Kidney epithelial cell (primary cell): ENCODE data around the gene SOS1. TPM values are rescaled to one million over a fixed set of nuclear protein-coding genes. Genes with fewer than 3 reads are reported as not detected.

ENCODE experiments used
- DNase-seq: peaks from one replicate; pipeline ENCODE4 v3.0.0-alpha.2; 2010; ENCODE audit warnings: low read depth
- H3K27me3 ChIP-seq: 2 replicates; pipeline ENCODE4 v1.6.0; 2011; ENCODE audit warnings: low read length; ENCODE audit not compliant: control insufficient read depth, insufficient read depth
- H3K36me3 ChIP-seq: 2 replicates; pipeline ENCODE4 v1.5.1; 2011; ENCODE audit warnings: low read length; ENCODE audit not compliant: control insufficient read depth, insufficient read depth
- H3K4me3 ChIP-seq: 2 replicates; pipeline ENCODE4 v1.5.1; 2011; ENCODE audit warnings: low read depth, mild to moderate bottlenecking, control low read depth, low read length
- total RNA-seq: library from RNA; depleted of rRNA; stranded (reverse); fragments of >200 nt; gene quantifications from 2 replicates; pipeline ENCODE4 v1.2.3, GENCODE V29; 2015
- TF ChIP-seq, protein P1 (sequence below): IDR thresholded peaks from 2 replicates; pipeline ENCODE4 v1.5.1; 2011; ENCODE audit warnings: mild to moderate bottlenecking, moderate library complexity, low read length, control low read depth, inconsistent platforms; ENCODE audit not compliant: insufficient read depth, poor library complexity, severe bottlenecking

The SOS1 gene
- total RNA-seq, 1 donor from 2014 or later, result 18.7 TPM

GRCh38 chr2:39093218-39093898 lies 27.5 kb downstream of the SOS1 start:
- no peak overlapping the region for H3K4me3 ChIP-seq
- H3K36me3 ChIP-seq, result no peaks in the 10 kb centered on the region
- no peak for DNase-seq
- TF ChIP-seq, protein P1, sequence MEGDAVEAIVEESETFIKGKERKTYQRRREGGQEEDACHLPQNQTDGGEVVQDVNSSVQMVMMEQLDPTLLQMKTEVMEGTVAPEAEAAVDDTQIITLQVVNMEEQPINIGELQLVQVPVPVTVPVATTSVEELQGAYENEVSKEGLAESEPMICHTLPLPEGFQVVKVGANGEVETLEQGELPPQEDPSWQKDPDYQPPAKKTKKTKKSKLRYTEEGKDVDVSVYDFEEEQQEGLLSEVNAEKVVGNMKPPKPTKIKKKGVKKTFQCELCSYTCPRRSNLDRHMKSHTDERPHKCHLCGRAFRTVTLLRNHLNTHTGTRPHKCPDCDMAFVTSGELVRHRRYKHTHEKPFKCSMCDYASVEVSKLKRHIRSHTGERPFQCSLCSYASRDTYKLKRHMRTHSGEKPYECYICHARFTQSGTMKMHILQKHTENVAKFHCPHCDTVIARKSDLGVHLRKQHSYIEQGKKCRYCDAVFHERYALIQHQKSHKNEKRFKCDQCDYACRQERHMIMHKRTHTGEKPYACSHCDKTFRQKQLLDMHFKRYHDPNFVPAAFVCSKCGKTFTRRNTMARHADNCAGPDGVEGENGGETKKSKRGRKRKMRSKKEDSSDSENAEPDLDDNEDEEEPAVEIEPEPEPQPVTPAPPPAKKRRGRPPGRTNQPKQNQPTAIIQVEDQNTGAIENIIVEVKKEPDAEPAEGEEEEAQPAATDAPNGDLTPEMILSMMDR, result no peak
- H3K27me3 ChIP-seq, result no peaks in the 10 kb centered on the region

DNA sequence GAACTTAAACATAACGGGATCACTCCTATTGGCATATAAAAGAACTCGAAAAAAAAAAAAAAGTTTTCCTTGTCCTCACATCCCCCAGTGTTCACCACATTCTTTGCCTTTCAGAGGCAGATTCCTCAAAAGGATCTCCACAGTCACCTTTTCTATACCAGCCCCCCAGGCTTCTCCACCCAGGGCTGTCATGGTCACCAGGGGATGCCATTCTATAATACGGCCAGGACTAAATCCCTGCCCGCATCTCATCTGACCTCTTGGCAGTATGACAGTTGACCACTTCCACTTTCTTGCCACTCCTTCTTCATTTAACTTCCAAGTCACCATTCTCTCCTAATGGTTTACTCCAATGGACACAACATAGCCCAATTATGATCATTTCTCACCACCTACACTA lies 29.3 kb downstream of the SOS1 start:
- TF ChIP-seq, protein P1, result no peak
- no peak overlapping the region for H3K4me3 ChIP-seq
- no peak for DNase-seq
- H3K36me3 ChIP-seq, result no peaks in the 10 kb centered on the region
- H3K27me3 ChIP-seq, result no peaks in the 10 kb centered on the region

DNA sequence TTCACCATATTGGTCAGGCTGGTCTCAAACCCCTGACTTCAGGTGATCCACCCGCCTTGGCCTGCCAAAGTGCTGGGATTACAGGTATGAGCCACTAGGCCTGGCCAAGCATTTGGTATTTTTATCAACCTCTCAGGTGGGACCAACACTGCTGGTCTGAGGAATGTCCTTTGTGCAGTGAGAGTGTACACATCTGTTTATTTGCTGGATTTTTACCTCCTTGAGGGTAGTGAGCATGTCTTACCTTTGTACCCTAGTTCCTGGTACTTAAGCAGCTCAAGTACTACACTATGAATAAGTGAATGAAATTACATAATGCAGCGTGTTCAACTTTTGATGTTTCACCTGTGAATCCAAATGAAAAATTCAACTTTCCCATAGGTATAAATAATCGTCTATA lies 29.8 kb downstream of the SOS1 start:
- H3K36me3 ChIP-seq, result no peaks in the 10 kb centered on the region

DNA sequence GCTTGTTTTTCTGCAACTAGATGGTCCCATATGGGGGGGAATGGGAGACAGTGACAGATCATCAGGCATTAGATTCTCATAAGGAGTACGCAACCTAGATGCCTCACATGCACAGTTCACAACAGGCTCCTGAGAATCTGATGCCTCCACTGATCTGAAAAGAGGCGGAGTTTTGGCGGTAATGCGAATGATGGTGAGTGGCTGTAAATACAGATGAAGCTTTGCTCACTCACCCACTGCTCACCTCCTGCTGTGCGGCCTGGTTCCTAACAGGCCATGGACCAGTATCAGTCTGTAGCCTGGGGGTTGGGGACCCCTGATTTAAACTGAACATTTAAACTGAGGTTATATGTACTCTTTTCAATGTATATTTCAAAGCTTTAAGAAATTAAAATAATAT lies 40.7 kb downstream of the SOS1 start:
- H3K36me3 ChIP-seq, result no peaks in the 10 kb centered on the region
- H3K27me3 ChIP-seq, result no peaks in the 10 kb centered on the region
- DNase-seq, result no peak
- TF ChIP-seq, protein P1, result no peak
- H3K4me3 ChIP-seq, result no peak overlapping the region

More for the DNA sequence above, 29.8 kb downstream of the SOS1 start:
- TF ChIP-seq, protein P1, result no peak
- no peak overlapping the region for H3K4me3 ChIP-seq
- H3K27me3 ChIP-seq, result no peaks in the 10 kb centered on the region
- DNase-seq, result no peak

DNA sequence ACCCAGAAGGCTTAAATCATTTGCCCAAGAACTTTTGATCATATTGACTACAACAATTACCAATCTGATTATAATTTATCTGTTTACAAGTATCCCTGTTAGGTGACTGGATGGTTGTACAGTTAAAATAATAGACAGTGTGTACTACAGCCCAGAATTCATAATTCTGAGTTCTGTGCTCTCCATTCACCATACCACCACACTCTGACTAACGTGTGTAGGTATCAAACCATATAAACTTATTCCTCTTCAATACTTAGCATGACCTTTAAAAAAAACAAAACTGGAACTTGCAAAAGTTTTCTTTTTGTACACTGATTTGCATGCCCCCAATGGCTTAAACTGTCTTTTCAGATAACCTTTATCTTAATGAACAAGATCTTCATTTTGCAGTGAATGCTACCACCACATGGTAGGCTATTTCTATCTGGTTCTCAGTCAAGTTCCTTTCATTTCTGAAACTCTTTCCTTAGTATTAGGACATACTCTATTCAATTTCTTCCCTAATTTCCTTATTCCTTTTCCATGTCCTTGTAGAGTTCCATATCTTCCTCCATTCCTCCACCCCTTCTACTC lies 50.9 kb downstream of the SOS1 start:
- Histone ChIP-seq H3K36me3 (no peaks in the 10 kb centered on the region), H3K4me3 (no peak overlapping the region), H3K27me3 (no peaks in the 10 kb centered on the region)
- TF ChIP-seq, protein P1, result no peak
- no peak for DNase-seq

GRCh38 chr2:39069136-39069515 lies 51.7 kb downstream of the SOS1 start:
- Histone ChIP-seq H3K36me3 (no peaks in the 10 kb centered on the region), H3K27me3 (no peaks in the 10 kb centered on the region), H3K4me3 (no peak overlapping the region)
- TF ChIP-seq, protein P1, result no peak
- DNase-seq, result no peak
